ENCODE measurements around the gene CCDC66.

GRCh38 chr3:56611364-56611763 is 54.4 kb downstream of the CCDC66 start:
- TF ChIP-seq SREBF1 (IDR thresholded peaks at IDR 0.05; ENCODE audit: borderline replicate concordance, low read depth, low read length): no peak
- no peak for TF ChIP-seq MTA2 (IDR thresholded peaks at IDR 0.05; ENCODE audit: low read depth)
- TF ChIP-seq E2F3 (CRISPR knock-in tag; IDR thresholded peaks at IDR 0.05): no peak
- TF ChIP-seq MEF2D (tag; conservative IDR thresholded peaks at IDR 0.05; ENCODE audit: low read depth): no peak
- no peak for TF ChIP-seq ZNF696 (CRISPR knock-in tag; conservative IDR thresholded peaks at IDR 0.05)
- no peak for TF ChIP-seq SIN3A (IDR thresholded peaks at IDR 0.05; ENCODE audit: borderline replicate concordance in 2 of 2, control insufficient read depth in 1 of 2, low read depth in 2 of 2, low read length in 2 of 2)
- no peak for TF ChIP-seq POLR2A (conservative IDR thresholded peaks at IDR 0.05)

All from K562 (cell line).